ENCODE measurements around the gene GATA3.

GATA3 gene

GRCh38 chr10:8066797-8067196 lies 12.3 kb downstream of the GATA3 start:
- no peak overlapping the region for H3K4me3 ChIP-seq (ENCODE audit: low read depth, low read length)
- TF ChIP-seq CTCF (conservative IDR thresholded peaks at IDR 0.05; ENCODE audit: low read depth, low read length), result no peak
- no peak for DNase-seq (ENCODE audit: low read depth)

GRCh38 chr10:8069108-8069507 lies 14.6 kb downstream of the GATA3 start:
- no peak overlapping the region for H3K4me3 ChIP-seq (ENCODE audit: low read depth, low read length)
- TF ChIP-seq CTCF (conservative IDR thresholded peaks at IDR 0.05; ENCODE audit: low read depth, low read length), result no peak
- no peak for DNase-seq (ENCODE audit: low read depth)

- DNase-seq (ENCODE audit: low read depth), result no peak
- no peak overlapping the region for H3K4me3 ChIP-seq (ENCODE audit: low read depth, low read length)
Observed at GRCh38 chr10:8069627-8070026, 15.1 kb downstream of the GATA3 start.

GRCh38 chr10:8070440-8070839 lies 16.0 kb downstream of the GATA3 start:
- H3K4me3 ChIP-seq (ENCODE audit: low read depth, low read length), result no peak overlapping the region
- no peak for TF ChIP-seq CTCF (conservative IDR thresholded peaks at IDR 0.05; ENCODE audit: low read depth, low read length)
- no peak for DNase-seq (ENCODE audit: low read depth)

More at GRCh38 chr10:8069627-8070026, 15.1 kb downstream of the GATA3 start:
- TF ChIP-seq CTCF (conservative IDR thresholded peaks at IDR 0.05; ENCODE audit: low read depth, low read length), result no peak

- no peak for TF ChIP-seq CTCF (conservative IDR thresholded peaks at IDR 0.05; ENCODE audit: low read depth, low read length)
- H3K4me3 ChIP-seq (ENCODE audit: low read depth, low read length), result no peak overlapping the region
- DNase-seq (ENCODE audit: low read depth), result no peak
Observed at GRCh38 chr10:8071006-8071405, 16.5 kb downstream of the GATA3 start.

- no peak overlapping the region for H3K4me3 ChIP-seq (ENCODE audit: low read depth, low read length)
- no peak for TF ChIP-seq CTCF (conservative IDR thresholded peaks at IDR 0.05; ENCODE audit: low read depth, low read length)
- DNase-seq (ENCODE audit: low read depth), result no peak
Observed at GRCh38 chr10:8071666-8072065, 17.2 kb downstream of the GATA3 start.

- H3K4me3 ChIP-seq (ENCODE audit: low read depth, low read length), result no peak overlapping the region
Observed at GRCh38 chr10:8072211-8072610, 17.7 kb downstream of the GATA3 start.

More at GRCh38 chr10:8072211-8072610, 17.7 kb downstream of the GATA3 start:
- TF ChIP-seq CTCF (conservative IDR thresholded peaks at IDR 0.05; ENCODE audit: low read depth, low read length), result no peak
- DNase-seq (ENCODE audit: low read depth), result no peak

All from choroid plexus epithelial cell (primary cell).